Measurements from ENCODE around the gene USB1.

Gene USB1, protein sequence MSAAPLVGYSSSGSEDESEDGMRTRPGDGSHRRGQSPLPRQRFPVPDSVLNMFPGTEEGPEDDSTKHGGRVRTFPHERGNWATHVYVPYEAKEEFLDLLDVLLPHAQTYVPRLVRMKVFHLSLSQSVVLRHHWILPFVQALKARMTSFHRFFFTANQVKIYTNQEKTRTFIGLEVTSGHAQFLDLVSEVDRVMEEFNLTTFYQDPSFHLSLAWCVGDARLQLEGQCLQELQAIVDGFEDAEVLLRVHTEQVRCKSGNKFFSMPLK

DNA sequence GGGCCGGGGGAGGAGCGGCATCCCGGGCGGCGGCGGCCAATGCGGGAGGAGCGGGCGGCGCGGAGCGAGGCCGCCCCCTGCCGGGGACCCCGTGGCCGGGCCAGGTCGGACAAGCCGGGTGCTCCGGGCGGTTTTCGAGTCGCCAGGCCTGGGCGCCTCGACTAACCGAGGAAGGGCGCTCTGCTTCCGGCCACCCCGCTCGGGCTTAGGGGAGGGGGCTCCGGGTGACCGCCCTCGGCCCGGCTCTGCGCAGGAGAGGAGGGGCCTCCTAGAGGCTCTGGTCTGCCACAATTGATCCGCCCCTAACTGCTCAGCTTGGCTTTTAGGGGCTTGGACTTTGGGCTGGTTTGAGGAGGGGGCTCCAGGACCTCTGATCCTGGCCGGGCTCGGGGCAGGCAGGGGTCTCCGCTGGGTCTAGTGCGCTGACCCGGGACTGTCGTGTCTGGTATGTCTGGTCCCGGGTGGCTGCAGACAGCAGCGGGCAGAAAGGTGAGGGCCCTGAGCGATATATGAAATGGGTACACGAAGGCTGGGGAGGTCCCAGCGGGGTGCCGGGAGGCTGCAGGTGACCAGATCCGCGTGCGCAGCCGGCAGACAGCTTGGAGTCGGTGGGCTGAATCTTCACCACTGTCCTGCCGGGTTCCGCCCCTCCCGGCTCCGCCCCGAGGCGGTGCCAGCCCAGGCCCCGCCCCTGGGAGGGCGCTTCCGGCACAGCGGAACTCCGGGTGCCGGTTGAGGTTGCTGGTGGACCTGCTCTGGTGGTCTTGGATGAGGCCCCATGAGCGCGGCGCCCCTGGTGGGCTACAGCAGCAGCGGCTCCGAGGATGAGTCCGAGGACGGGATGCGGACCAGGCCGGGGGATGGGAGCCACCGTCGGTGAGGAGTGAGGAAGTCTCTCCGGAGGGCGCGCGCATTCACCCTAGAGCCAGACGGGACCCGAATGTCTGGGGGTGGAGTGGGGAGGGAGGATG is at the start of gene USB1:
Gene USB1 (plus strand): TSS at position 702 of the 971 bp plus-strand sequence. CDS start 77 bp downstream, at position 779.
- Histone ChIP-seq H3K9me3 (no peaks in the 10 kb centered on the region; the same call in 1 of the 2 replicates), H3K27me3 (no peaks in the 10 kb centered on the region), H3K4me3 (peak within 1 kb of the TSS; percentile 75), H3K4me1 (peaks cover 52% of the 10 kb centered on the region), H3K4me2 (peak within 1 kb of the TSS; percentile 100), H3K27ac (peak within 1 kb of the TSS; percentile 84), H4K20me1 (peaks cover 45% of the 10 kb centered on the region), H3K9ac (peak within 1 kb of the TSS; percentile 86), H3K36me3 (peaks cover 46% of the 10 kb centered on the region)
- TF ChIP-seq Cebpa-rat (IDR thresholded peaks at IDR 0.05) = no peak

DNA sequence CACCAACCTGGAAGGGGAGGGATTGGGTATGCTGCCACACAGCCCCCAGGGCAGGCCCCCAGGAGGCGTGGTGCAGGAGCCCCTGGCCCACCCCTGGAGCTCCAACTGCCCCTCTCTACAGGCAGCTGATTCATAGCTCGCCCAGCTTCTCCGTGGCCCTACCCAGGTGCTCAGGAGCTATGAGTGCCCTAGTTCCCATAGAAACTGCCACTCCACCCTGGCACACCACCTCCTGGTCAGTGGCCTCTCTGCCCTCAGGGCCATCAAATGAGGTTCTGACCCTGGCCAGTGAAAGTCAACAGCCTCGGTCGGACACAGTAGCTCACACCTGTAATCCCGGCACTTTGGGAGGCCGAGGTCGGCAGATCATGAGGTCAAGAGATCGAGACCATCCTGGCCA is 48.3 kb upstream of the USB1 start:
- Histone ChIP-seq H3K4me3 (no peak overlapping the region), H3K27ac (no peak overlapping the region), H3K27me3 (no peaks in the 10 kb centered on the region), H3K9me3 (no peaks in the 10 kb centered on the region), H3K9ac (no peak overlapping the region), H4K20me1 (no peaks in the 10 kb centered on the region), H3K4me1 (peaks cover 2% of the 10 kb centered on the region; the same call in 1 of the 2 replicates), H3K36me3 (no peaks in the 10 kb centered on the region), H3K4me2 (no peak overlapping the region)
- TF ChIP-seq Cebpa-rat (IDR thresholded peaks at IDR 0.05) = no peak

DNA sequence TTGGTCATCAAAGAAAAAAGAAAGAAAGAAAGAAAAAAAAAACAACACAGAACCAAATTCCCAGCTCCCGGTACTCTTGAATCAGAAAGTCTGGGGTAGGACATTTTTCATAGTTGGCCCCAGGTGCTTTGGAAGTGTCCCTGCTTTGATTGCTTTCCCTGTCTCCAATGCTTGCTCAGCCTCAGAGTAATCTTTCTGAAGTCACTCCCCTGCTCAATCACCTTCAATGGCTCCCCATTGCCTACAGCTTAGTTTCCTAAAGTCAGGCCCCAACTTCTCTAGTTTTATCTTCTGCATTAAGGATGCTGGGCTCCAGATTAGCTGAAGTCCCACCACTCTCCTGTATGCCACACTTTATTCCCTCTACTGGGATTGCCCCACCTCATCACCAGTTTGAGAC is 47.4 kb upstream of the USB1 start:
- Histone ChIP-seq H3K27me3 (no peaks in the 10 kb centered on the region), H3K9ac (no peak overlapping the region), H3K4me1 (peaks cover 5% of the 10 kb centered on the region; the same call in 1 of the 2 replicates), H3K4me3 (no peak overlapping the region), H3K9me3 (no peaks in the 10 kb centered on the region), H3K27ac (no peak overlapping the region), H3K36me3 (no peaks in the 10 kb centered on the region), H3K4me2 (no peak overlapping the region), H4K20me1 (no peaks in the 10 kb centered on the region)
- TF ChIP-seq Cebpa-rat (IDR thresholded peaks at IDR 0.05) = no peak

DNA sequence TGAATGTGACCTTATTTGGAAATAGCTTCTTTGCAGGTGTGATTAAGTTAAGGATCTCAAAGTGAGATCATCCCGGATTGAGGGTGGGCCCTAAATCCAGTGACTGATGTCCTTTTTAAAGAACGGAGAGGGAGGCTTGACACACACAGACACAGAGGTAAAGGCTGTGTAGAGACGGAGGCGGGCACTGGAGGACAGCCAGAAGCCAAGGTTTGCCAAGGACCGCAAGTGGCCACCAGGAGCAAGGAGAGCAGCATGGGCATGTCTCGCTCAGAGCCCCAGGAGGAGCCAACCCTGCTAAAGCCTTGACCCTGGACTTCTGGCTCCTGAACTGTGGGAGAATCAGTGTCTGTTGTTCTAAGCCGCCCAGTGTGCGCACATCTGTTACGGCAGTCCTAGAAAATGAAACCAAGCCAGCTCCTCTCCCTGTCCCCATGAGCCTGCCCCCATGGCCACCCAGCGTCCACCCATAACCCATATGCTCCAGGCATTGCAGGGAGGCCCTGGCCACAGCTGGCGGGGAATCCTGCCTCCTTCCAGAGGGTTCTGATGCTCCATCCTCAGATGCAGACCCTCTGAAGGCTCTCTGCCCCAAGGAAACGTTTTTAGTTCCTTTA is 45.5 kb upstream of the USB1 start:
- H3K9ac ChIP-seq = no peak overlapping the region
- TF ChIP-seq Cebpa-rat (IDR thresholded peaks at IDR 0.05) = no peak
- H3K4me2 ChIP-seq = no peak overlapping the region
- H3K27me3 ChIP-seq = no peaks in the 10 kb centered on the region
- no peak overlapping the region for H3K27ac ChIP-seq
- no peaks in the 10 kb centered on the region for H4K20me1 ChIP-seq
- no peak overlapping the region for H3K4me3 ChIP-seq
- no peaks in the 10 kb centered on the region for H3K36me3 ChIP-seq
- H3K9me3 ChIP-seq = no peaks in the 10 kb centered on the region
- H3K4me1 ChIP-seq = peaks cover 12% of the 10 kb centered on the region

DNA sequence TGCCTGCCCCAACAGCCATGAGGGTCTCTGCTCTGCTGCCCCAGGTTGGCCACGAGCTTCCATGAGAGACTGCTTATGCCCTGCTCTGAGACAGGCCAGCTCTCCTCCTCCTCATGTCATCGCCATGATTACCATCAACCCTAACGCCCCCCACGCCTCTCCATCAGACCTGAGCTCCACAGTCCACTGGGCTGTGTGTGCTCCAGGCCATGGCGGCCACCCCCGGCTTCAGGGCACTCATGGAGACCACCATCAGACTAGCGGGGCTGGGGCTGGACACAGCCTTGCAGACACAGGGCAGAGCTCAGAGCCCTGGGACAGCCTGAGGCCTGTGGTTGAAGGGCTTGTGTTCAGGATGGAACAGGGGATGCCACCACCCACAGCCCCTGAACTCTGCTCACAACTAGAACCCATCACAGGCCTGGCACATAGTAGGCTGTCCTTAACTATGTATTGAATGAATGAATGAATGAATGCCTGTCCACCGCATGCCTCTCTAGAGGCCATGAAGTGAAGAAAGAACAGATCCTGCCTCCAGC is 44.9 kb upstream of the USB1 start:
- H3K27me3 ChIP-seq = no peaks in the 10 kb centered on the region
- H3K4me1 ChIP-seq = peaks cover 12% of the 10 kb centered on the region
- no peaks in the 10 kb centered on the region for H4K20me1 ChIP-seq
- TF ChIP-seq Cebpa-rat (IDR thresholded peaks at IDR 0.05) = no peak
- no peaks in the 10 kb centered on the region for H3K9me3 ChIP-seq
- H3K4me2 ChIP-seq = no peak overlapping the region
- H3K9ac ChIP-seq = no peak overlapping the region
- H3K4me3 ChIP-seq = no peak overlapping the region
- H3K27ac ChIP-seq = no peak overlapping the region
- H3K36me3 ChIP-seq = no peaks in the 10 kb centered on the region

DNA sequence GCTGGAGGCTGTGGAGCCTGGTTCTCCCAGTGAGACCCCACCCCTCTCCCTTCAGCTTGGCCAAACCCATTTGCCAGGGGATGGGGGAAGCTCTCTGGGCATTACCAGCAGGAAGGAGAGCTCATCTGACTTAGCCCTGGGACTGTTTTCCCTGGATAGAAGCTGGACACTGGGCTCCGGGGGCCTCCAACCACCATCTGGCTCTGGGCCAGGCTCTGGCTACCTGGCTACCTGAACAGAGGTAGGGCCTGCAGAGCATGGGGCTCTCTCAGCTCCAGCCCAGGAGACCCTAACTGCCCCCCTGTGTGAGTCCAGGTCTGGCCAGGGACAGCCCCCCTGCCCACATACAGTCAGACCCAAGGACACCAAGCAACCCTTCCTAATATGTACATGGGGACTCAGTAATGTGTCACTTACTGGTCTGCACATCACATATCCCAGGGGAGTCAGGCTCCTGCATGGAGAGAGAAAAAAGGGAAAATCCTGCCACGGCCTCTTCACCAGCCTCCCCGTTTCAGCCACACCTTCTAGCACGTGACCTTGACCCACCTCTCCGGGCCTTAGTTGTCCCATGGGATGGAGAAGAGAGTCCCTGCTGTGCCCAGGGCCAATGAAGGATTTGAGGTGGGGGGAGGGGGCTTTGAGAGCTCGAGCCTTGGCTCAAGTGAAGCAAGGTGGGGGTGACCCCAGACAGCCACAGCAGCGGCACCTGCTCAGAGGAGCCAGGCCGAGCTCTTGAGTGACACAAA is 44.1 kb upstream of the USB1 start:
- Histone ChIP-seq H3K4me3 (no peak overlapping the region), H3K4me1 (peaks cover 12% of the 10 kb centered on the region), H3K4me2 (no peak overlapping the region), H3K27ac (no peak overlapping the region), H3K9ac (no peak overlapping the region), H3K27me3 (no peaks in the 10 kb centered on the region), H3K9me3 (no peaks in the 10 kb centered on the region), H4K20me1 (no peaks in the 10 kb centered on the region), H3K36me3 (no peaks in the 10 kb centered on the region)
- no peak for TF ChIP-seq Cebpa-rat (IDR thresholded peaks at IDR 0.05)

DNA sequence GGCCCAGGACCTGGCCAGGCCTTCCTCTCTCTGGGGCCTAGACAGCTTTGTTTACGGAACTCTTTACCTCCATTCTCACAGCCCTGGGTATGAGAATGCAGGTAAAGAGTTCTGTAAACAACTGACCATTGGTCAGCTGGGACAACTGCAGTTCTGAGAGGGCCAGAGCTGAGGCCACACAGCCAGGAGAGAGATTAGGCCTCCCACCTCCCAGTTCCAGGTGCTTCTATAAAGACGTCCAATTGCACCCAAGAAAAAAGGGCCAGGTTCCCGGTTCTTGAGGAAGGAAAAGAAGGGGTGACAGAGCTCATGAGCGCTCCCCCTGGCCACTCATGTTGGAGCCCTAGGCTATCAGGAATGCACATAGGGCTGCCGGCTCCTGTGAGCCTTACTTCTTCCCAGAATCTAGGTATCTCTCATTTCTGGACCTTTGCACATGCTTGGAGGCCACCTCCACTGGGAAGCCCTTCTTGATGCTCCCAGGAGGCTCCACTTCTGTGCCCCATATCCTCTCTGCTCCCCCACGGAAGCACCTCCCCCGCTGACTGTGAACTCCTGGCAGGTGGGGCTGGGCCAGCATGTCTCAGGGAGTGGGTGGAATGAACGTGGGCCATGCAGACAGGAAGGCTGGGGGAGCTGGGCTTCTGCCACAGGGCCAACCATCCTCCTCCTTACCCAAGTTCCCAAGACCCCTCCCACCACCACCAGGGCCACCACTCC is 43.4 kb upstream of the USB1 start:
- Histone ChIP-seq H3K4me1 (peaks cover 12% of the 10 kb centered on the region), H3K36me3 (no peaks in the 10 kb centered on the region), H3K4me3 (no peak overlapping the region), H3K27me3 (no peaks in the 10 kb centered on the region), H3K9me3 (no peaks in the 10 kb centered on the region), H3K4me2 (no peak overlapping the region), H3K27ac (no peak overlapping the region), H3K9ac (no peak overlapping the region), H4K20me1 (no peaks in the 10 kb centered on the region)
- no peak for TF ChIP-seq Cebpa-rat (IDR thresholded peaks at IDR 0.05)

DNA sequence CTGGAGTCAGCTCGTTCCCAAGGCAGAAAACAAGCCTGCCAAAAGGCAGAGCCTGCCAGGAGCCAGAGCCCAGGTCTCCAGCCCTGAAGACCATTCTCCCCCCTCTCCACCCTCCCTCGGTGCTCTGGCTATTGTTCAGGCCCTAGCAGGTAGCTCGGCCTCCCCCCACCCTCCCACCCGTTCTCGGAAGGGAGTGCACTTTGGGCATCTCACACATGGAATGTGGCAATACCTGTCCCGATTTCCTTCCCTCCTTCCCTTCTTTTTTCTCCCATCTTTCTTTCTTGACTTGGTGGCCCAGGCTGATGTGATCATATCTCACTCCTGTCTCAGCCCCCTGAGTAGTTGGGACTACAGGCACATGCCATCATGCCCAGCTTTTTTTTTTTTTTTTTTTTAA is 42.7 kb upstream of the USB1 start:
- H3K9ac ChIP-seq = no peak overlapping the region
- H3K4me2 ChIP-seq = no peak overlapping the region
- no peaks in the 10 kb centered on the region for H3K27me3 ChIP-seq
- H3K4me3 ChIP-seq = no peak overlapping the region
- peaks cover 12% of the 10 kb centered on the region for H3K4me1 ChIP-seq
- TF ChIP-seq Cebpa-rat (IDR thresholded peaks at IDR 0.05) = no peak
- H3K27ac ChIP-seq = no peak overlapping the region
- H3K9me3 ChIP-seq = no peaks in the 10 kb centered on the region
- no peaks in the 10 kb centered on the region for H3K36me3 ChIP-seq
- H4K20me1 ChIP-seq = no peaks in the 10 kb centered on the region

Measured in BLaER1 (cell line).